T-helper 2 cell treated with Interferon-gamma antibody and Interleukin-4, amounts not matched to agents 5 μg/mL and 100 μg/mL, for 36 hours (primary cell): Measurements from ENCODE around the gene USP47.

Experiments
- DNase-seq: peaks from one replicate; pipeline ENCODE4 v3.0.0; 2021; ENCODE audit warnings: low spot score
- H3K27ac Mint-ChIP-seq: one replicate; pipeline ENCODE4 v1.8.0; 2021; ENCODE audit warnings: mild to moderate bottlenecking, mixed read lengths
- H3K27me3 Mint-ChIP-seq: one replicate; pipeline ENCODE4 v1.8.0; 2021; ENCODE audit warnings: low read depth, mixed read lengths
- H3K36me3 Mint-ChIP-seq: one replicate; pipeline ENCODE4 v1.8.0; 2021; ENCODE audit warnings: low read depth, mixed read lengths
- H3K4me1 Mint-ChIP-seq: one replicate; pipeline ENCODE4 v1.8.0; 2021; ENCODE audit warnings: low read depth, mixed read lengths
- H3K4me3 Mint-ChIP-seq: one replicate; pipeline ENCODE4 v1.8.0; 2022; ENCODE audit warnings: mild to moderate bottlenecking, moderate library complexity, mixed read lengths
- H3K9me3 Mint-ChIP-seq: one replicate; pipeline ENCODE4 v1.8.0; 2021; ENCODE audit warnings: mixed read lengths

USP47 gene

GRCh38 chr11:11965192-11965591 is 123.4 kb downstream of the USP47 start:
- no peak for DNase-seq
- peaks cover 17% of the 10 kb centered on the region for H3K27me3 Mint-ChIP-seq
- no peak overlapping the region for H3K27ac Mint-ChIP-seq
- no peak overlapping the region for H3K4me3 Mint-ChIP-seq
- no peaks in the 10 kb centered on the region for H3K9me3 Mint-ChIP-seq
- H3K36me3 Mint-ChIP-seq = peaks cover 8% of the 10 kb centered on the region
- peaks cover 20% of the 10 kb centered on the region for H3K4me1 Mint-ChIP-seq

- no peak overlapping the region for H3K27ac Mint-ChIP-seq
- no peak for DNase-seq
- H3K4me3 Mint-ChIP-seq = no peak overlapping the region
- H3K4me1 Mint-ChIP-seq = peaks cover 14% of the 10 kb centered on the region
- no peaks in the 10 kb centered on the region for H3K9me3 Mint-ChIP-seq
- peaks cover 5% of the 10 kb centered on the region for H3K36me3 Mint-ChIP-seq
- H3K27me3 Mint-ChIP-seq = peaks cover 19% of the 10 kb centered on the region
Observed at GRCh38 chr11:11965656-11966353, 124.0 kb downstream of the USP47 start.

DNA sequence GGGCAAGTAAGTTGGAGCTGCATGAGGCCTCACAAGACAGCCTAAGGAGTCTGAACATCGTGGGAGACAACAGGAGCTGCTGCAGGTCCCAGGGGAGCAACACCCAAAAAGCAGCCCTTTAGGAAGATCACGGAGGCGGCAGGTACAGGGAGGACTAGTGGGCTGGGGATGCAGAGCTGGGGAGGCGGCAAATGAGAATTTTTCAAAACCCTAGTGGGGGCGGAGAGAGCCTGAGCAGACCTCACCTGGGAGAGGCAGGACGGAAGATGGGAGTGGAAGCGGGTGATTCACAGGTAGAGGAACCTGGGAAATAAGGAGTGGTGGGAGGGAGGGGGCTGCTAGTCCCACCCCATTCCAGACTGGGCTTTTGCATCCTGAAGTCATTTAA is 124.6 kb downstream of the USP47 start:
- DNase-seq = no peak
- Mint-ChIP-seq H3K4me1 (peaks cover 8% of the 10 kb centered on the region), H3K27ac (no peak overlapping the region), H3K9me3 (no peaks in the 10 kb centered on the region), H3K4me3 (no peak overlapping the region), H3K36me3 (peaks cover 2% of the 10 kb centered on the region), H3K27me3 (peaks cover 19% of the 10 kb centered on the region)

- Mint-ChIP-seq H3K27ac (no peak overlapping the region), H3K4me1 (peaks cover 7% of the 10 kb centered on the region), H3K27me3 (peaks cover 20% of the 10 kb centered on the region), H3K4me3 (no peak overlapping the region), H3K9me3 (no peaks in the 10 kb centered on the region), H3K36me3 (peaks cover 2% of the 10 kb centered on the region)
- peak; percentile 57 for DNase-seq
Observed at GRCh38 chr11:11966826-11967668, 125.3 kb downstream of the USP47 start.

- no peak overlapping the region for H3K4me3 Mint-ChIP-seq
- H3K27ac Mint-ChIP-seq = no peak overlapping the region
- H3K4me1 Mint-ChIP-seq = peaks cover 5% of the 10 kb centered on the region
- H3K36me3 Mint-ChIP-seq = no peaks in the 10 kb centered on the region
- no peak for DNase-seq
- H3K9me3 Mint-ChIP-seq = no peaks in the 10 kb centered on the region
- H3K27me3 Mint-ChIP-seq = peaks cover 16% of the 10 kb centered on the region
Observed at GRCh38 chr11:11967669-11968510, 126.1 kb downstream of the USP47 start.

GRCh38 chr11:11968511-11969280 is 126.9 kb downstream of the USP47 start:
- Mint-ChIP-seq H3K4me3 (no peak overlapping the region), H3K4me1 (peaks cover 5% of the 10 kb centered on the region), H3K27me3 (peaks cover 11% of the 10 kb centered on the region), H3K27ac (no peak overlapping the region), H3K9me3 (no peaks in the 10 kb centered on the region), H3K36me3 (no peaks in the 10 kb centered on the region)
- no peak for DNase-seq

GRCh38 chr11:11969380-11970215 is 127.8 kb downstream of the USP47 start:
- no peak for DNase-seq
- no peak overlapping the region for H3K27ac Mint-ChIP-seq
- H3K9me3 Mint-ChIP-seq = no peaks in the 10 kb centered on the region
- H3K27me3 Mint-ChIP-seq = peaks cover 4% of the 10 kb centered on the region
- no peak overlapping the region for H3K4me3 Mint-ChIP-seq
- H3K4me1 Mint-ChIP-seq = no peaks in the 10 kb centered on the region
- H3K36me3 Mint-ChIP-seq = no peaks in the 10 kb centered on the region

DNA sequence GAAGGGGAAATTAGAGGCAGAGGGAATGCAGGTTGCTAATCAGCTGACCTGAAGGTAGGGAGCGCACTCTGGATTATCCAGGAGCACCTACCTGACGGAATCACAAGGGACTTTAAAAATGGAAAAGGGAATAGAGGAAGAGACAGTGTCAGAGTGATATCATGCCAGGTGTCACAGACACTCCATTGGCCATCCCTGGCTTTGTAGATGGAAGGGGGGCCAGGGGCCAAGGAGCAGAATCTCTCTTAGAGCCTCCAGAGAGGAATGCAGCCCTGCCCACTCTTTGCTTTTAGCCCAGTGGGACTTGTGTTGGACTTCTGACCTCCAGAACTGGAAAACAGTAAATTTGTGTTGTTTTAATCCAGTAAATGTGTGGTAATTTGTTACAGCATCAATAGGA is 128.8 kb downstream of the USP47 start:
- H3K36me3 Mint-ChIP-seq = no peaks in the 10 kb centered on the region
- peaks cover 4% of the 10 kb centered on the region for H3K27me3 Mint-ChIP-seq
- H3K9me3 Mint-ChIP-seq = no peaks in the 10 kb centered on the region
- DNase-seq = no peak
- no peak overlapping the region for H3K27ac Mint-ChIP-seq
- H3K4me1 Mint-ChIP-seq = no peaks in the 10 kb centered on the region
- no peak overlapping the region for H3K4me3 Mint-ChIP-seq

DNA sequence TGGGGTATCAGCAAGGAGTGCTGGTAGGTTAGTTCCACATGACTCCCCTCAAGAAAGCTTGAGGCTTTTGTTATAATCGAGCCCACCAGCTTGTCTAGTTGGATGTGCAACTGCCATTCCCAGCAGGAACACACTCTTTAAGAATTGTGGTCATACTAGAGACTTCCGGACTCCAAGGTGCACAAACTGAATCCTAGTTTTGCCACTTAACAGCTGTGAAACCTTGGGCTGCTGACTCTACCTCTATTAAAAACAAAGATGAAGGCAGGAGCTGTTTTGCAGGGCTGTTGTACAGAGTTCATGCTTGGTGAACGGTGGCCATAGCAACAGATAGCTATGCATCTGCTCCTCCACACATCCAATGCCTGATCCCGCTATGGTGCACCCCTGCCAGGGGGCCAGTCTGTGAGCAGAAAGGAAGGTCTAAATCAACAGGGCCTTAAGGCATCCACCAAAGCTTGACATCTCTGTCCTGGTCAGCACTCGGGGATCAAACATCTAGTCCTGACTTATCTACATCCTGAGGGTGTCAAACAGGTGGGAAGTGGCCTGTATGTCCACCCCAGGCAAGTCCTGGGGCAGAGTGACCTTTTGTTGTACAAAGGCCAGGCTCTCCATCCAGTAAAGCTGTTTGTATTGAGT is 130.3 kb downstream of the USP47 start:
- H3K4me3 Mint-ChIP-seq = no peak overlapping the region

DNA sequence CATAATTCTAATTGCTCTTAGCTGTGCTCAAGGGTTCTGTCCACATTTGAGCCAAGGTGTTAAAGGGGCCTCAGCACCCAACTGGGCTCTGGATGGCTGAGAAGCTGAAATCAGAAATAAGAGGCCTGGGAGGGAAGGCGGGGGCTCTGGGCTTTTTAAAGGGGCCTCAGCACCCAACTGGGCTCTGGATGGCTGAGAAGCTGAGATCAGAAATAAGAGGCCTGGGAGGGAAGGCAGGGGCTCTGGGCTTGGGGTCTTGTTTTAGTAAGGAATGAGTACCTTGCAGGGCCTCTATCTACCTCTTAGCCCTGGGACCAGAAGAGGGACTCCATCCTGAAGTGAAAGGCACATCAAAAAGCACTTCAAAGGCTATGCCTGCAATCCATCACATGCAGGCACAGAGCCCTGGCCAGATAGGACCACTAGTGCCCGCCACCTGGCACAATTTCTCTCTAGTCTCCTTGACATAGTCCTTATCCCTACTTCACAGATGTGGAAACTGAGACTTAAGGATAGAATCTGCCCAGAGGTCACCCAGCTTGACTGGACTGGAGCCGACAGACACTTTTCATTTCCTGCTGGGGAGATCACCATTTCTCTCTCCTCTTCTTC is 131.1 kb downstream of the USP47 start:
- H3K9me3 Mint-ChIP-seq = no peaks in the 10 kb centered on the region
- no peak for DNase-seq

More for the DNA sequence above, 130.3 kb downstream of the USP47 start:
- Mint-ChIP-seq H3K27ac (no peak overlapping the region), H3K4me1 (peaks cover 4% of the 10 kb centered on the region), H3K9me3 (no peaks in the 10 kb centered on the region), H3K27me3 (peaks cover 8% of the 10 kb centered on the region), H3K36me3 (no peaks in the 10 kb centered on the region)
- DNase-seq = no peak

GRCh38 chr11:11973361-11973800 is 131.6 kb downstream of the USP47 start:
- Mint-ChIP-seq H3K27me3 (peaks cover 10% of the 10 kb centered on the region), H3K27ac (no peak overlapping the region), H3K9me3 (no peaks in the 10 kb centered on the region), H3K4me3 (no peak overlapping the region), H3K4me1 (peaks cover 4% of the 10 kb centered on the region), H3K36me3 (no peaks in the 10 kb centered on the region)
- DNase-seq = no peak

More for the DNA sequence above, 131.1 kb downstream of the USP47 start:
- H3K4me3 Mint-ChIP-seq = no peak overlapping the region
- H3K27me3 Mint-ChIP-seq = peaks cover 8% of the 10 kb centered on the region
- peaks cover 4% of the 10 kb centered on the region for H3K4me1 Mint-ChIP-seq
- H3K27ac Mint-ChIP-seq = no peak overlapping the region
- no peaks in the 10 kb centered on the region for H3K36me3 Mint-ChIP-seq

DNA sequence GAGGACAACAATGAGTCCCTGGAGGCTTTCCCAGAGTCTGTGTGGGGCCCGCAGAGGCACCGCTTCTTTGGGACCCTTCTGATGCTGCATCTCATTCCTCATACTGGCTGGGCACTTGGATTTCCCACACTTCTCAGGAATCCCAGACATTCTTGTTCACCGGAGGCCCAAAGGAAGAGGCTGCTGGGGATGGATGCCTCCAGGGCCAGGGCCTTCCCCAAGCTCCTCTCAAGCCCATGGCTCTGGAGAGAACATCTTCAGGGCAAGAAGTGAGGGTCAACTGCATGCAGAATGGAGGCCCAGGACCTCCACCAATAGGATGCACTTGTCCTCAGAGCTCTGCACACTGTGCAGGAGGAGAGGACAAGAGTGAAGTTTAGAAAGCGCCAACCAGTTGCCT is 132.1 kb downstream of the USP47 start:
- DNase-seq = no peak
- Mint-ChIP-seq H3K36me3 (no peaks in the 10 kb centered on the region), H3K9me3 (no peaks in the 10 kb centered on the region), H3K4me1 (peaks cover 4% of the 10 kb centered on the region), H3K27me3 (peaks cover 11% of the 10 kb centered on the region), H3K4me3 (no peak overlapping the region), H3K27ac (no peak overlapping the region)
